AG04450 (cell line): ENCODE measurements around the gene MIA3. TPM values are rescaled to one million over a fixed set of nuclear protein-coding genes. Genes with fewer than 3 reads are reported as not detected.

Experiments used
- CTCF ChIA-PET: fragments of 300-600, 350-600 bp; formaldehyde crosslinking; extraction: SDS; loops from one replicate; lab custom pipeline; 2022; ENCODE audit warnings: antibody characterized with exemption, inconsistent platforms; lab: Charles Lee
- POLR2A ChIA-PET: fragments of 350-600 bp; formaldehyde crosslinking; extraction: SDS; loops from one replicate; lab custom pipeline; 2021; ENCODE audit warnings: antibody characterized with exemption, inconsistent platforms; lab: Yijun Ruan, JAX
- DNase-seq: peaks from one replicate; pipeline ENCODE4 v3.0.0-alpha.2; 2011; ENCODE audit warnings: low read depth, low spot score
- H3K27ac ChIP-seq: one replicate; pipeline ENCODE4 v1.5.1; 2012; ENCODE audit warnings: low read depth, low read length, control low read depth
- H3K27me3 ChIP-seq: one replicate; pipeline ENCODE4 v1.6.0; 2012; ENCODE audit warnings: low read length; ENCODE audit not compliant: control insufficient read depth, insufficient read depth
- H3K4me3 ChIP-seq: 2 replicates; pipeline ENCODE4 v1.5.1; 2011; ENCODE audit warnings: mild to moderate bottlenecking, low read depth, low read length, control low read depth
- H3K9me3 ChIP-seq: 2 replicates; pipeline ENCODE4 v1.5.1; 2012; ENCODE audit warnings: low read length; ENCODE audit not compliant: control insufficient read depth, insufficient read depth
- CTCF ChIP-seq: IDR thresholded peaks from 2 replicates; pipeline ENCODE4 v1.5.1; 2011; ENCODE audit warnings: low read depth, low read length, control low read depth, inconsistent platforms
- polyA plus RNA-seq: library from polyadenylated mRNA; depleted of rRNA; stranded (reverse); fragments of >200 nt; gene quantifications from 2 replicates; pipeline ENCODE4 v1.2.3, GENCODE V29; 2011

The MIA3 gene
- polyA plus RNA-seq, 1 experiment, result 53.6 TPM

GRCh38 chr1:222610728-222611127, 7.2 kb upstream of the MIA3 start:
- no peak for DNase-seq
- Histone ChIP-seq H3K27ac (no peak overlapping the region), H3K27me3 (peaks cover 7% of the 10 kb centered on the region), H3K9me3 (no peaks in the 10 kb centered on the region), H3K4me3 (no peak overlapping the region)
- ChIA-PET POLR2A (no interaction called here), CTCF (no interaction called here)
- TF ChIP-seq CTCF, result no peak

- Histone ChIP-seq H3K27me3 (peaks cover 7% of the 10 kb centered on the region), H3K4me3 (no peak overlapping the region), H3K27ac (no peak overlapping the region), H3K9me3 (no peaks in the 10 kb centered on the region)
- DNase-seq, result no peak
- ChIA-PET POLR2A (no interaction called here), CTCF (no interaction called here)
- no peak for TF ChIP-seq CTCF
Measured at GRCh38 chr1:222613627-222614026, 4.3 kb upstream of the MIA3 start.

- no peak for TF ChIP-seq CTCF
- Histone ChIP-seq H3K4me3 (no peak overlapping the region), H3K27me3 (peaks cover 7% of the 10 kb centered on the region), H3K9me3 (no peaks in the 10 kb centered on the region), H3K27ac (no peak overlapping the region)
- ChIA-PET POLR2A (interaction anchor here (0.5 to 1.1 kb wide), 3 partner anchors 28 to 152 kb away, joined by 3 to 4 read pairs (median 3); no protein-coding TSS in a partner anchor), CTCF (interaction anchor here (0.9 to 1.2 kb wide), 2 partner anchors 18 to 152 kb away, joined by 4 to 5 read pairs; no protein-coding TSS in a partner anchor)
- peak; percentile 78 for DNase-seq
Measured at GRCh38 chr1:222616525-222616924, 1.4 kb upstream of the MIA3 start.

- ChIA-PET POLR2A (no interaction called here), CTCF (interaction anchor here (0.9 to 1.2 kb wide), 2 partner anchors 17 to 153 kb away, joined by 4 to 5 read pairs; no protein-coding TSS in a partner anchor)
- peak; percentile 97 for DNase-seq
- Histone ChIP-seq H3K4me3 (peak overlapping the region; percentile 62), H3K27ac (peak overlapping the region; percentile 69), H3K9me3 (no peaks in the 10 kb centered on the region), H3K27me3 (peaks cover 7% of the 10 kb centered on the region)
- no peak for TF ChIP-seq CTCF
Measured at GRCh38 chr1:222617367-222617951, 438 bp upstream of the MIA3 start.

GRCh38 chr1:222618880-222619596, 1.1 kb downstream of the MIA3 start:
- POLR2A ChIA-PET, result no interaction called here
- CTCF ChIA-PET, result interaction anchor here (4.0 to 7.6 kb wide), 2 partner anchors 15 to 154 kb away, joined by 17 to 49 read pairs; no protein-coding TSS in a partner anchor

More at GRCh38 chr1:222618880-222619596, 1.1 kb downstream of the MIA3 start:
- H3K9me3 ChIP-seq, result no peaks in the 10 kb centered on the region
- TF ChIP-seq CTCF, result no peak
- DNase-seq, result no peak
- peak overlapping the region; percentile 74 for H3K4me3 ChIP-seq
- no peaks in the 10 kb centered on the region for H3K27me3 ChIP-seq
- no peak overlapping the region for H3K27ac ChIP-seq
